Gastrocnemius medialis (tissue), 4 donors: ENCODE data around the gene ROGDI.

Experiments used
- POLR2A ChIP-seq, 2 donors: fragments of 450-650 bp; IDR thresholded peaks; one replicate each; pipeline ENCODE4 v1.6.1; 2017; ENCODE audit warnings: antibody characterized with exemption in 2 of 2, mild to moderate bottlenecking in 2 of 2, moderate library complexity in 2 of 2
- TF ChIP-seq, protein P1 (sequence below), 5 experiments: fragments of 450-650 bp in 3 of 5; fragments of 200-600 bp in 2 of 5; sonication (generic) in 2 of 5; IDR thresholded peaks in 4 of 5; conservative IDR thresholded peaks in 1 of 5; 1 replicate in 4 of 5; 2 replicates in 1 of 5; pipeline ENCODE4 v1.5.1; 2016 to 2019; ENCODE audit warnings: antibody characterized with exemption in 5 of 5, mild to moderate bottlenecking in 3 of 5, moderate library complexity in 3 of 5

DNA sequence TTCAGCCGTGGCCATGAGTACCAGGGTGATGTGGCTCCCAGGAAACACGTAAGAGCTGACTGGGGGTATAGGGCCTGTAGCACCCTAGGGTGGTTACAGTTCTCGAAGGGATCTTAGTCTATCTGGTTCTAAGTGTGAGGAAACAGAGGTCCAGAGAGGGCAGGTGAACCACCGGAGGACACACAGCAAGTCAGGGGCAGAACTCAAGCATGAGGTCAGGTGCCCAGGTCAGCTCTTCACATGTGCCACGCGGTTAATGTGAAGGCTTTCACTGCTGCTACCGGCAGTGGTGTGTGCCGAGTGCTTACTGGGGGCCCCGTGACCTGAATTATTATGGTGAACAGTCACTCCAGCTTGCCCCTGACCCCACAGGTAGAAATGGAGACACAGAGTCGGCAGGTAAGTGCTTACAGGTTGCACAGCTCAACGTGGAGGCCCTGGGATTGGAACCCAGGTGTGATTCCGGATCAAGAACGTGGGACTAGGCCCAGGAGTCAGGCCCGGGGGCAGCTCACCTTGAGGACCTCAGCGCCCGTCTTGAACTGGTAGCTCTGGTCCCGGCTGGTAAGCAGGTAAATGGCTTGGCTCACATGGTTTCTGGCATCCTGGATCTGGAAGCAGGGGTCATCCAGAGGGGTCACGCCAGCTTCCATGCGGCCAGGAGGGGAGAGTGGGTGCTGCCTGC lies 3.1 kb downstream of the ROGDI start:
- TF ChIP-seq, protein P1, sequence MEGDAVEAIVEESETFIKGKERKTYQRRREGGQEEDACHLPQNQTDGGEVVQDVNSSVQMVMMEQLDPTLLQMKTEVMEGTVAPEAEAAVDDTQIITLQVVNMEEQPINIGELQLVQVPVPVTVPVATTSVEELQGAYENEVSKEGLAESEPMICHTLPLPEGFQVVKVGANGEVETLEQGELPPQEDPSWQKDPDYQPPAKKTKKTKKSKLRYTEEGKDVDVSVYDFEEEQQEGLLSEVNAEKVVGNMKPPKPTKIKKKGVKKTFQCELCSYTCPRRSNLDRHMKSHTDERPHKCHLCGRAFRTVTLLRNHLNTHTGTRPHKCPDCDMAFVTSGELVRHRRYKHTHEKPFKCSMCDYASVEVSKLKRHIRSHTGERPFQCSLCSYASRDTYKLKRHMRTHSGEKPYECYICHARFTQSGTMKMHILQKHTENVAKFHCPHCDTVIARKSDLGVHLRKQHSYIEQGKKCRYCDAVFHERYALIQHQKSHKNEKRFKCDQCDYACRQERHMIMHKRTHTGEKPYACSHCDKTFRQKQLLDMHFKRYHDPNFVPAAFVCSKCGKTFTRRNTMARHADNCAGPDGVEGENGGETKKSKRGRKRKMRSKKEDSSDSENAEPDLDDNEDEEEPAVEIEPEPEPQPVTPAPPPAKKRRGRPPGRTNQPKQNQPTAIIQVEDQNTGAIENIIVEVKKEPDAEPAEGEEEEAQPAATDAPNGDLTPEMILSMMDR (IDR thresholded peaks at IDR 0.05 in 4 of 5, conservative IDR thresholded peaks at IDR 0.05 in 1 of 5), result no peak
- no peak for TF ChIP-seq POLR2A (IDR thresholded peaks at IDR 0.05)
